AG09309 (cell line): ENCODE results near the gene TNFSF8.

Source experiments
- DNase-seq: peaks from one replicate; pipeline ENCODE4 v3.0.0-alpha.2; 2010; ENCODE audit warnings: low read depth
- H3K4me3 ChIP-seq: 2 replicates; pipeline ENCODE4 v1.5.1; 2011; ENCODE audit warnings: mild to moderate bottlenecking, low read depth, low read length, moderate library complexity; ENCODE audit not compliant: control insufficient read depth
- CTCF ChIP-seq: IDR thresholded peaks from 2 replicates; pipeline ENCODE4 v1.5.1; 2011; ENCODE audit warnings: mild to moderate bottlenecking, low read depth, low read length, inconsistent platforms; ENCODE audit not compliant: insufficient read depth, control insufficient read depth; ENCODE audit errors: missing control alignments

TNFSF8 gene

GRCh38 chr9:114962809-114963208 is 32.4 kb upstream of the TNFSF8 start:
- DNase-seq: no peak
- TF ChIP-seq CTCF: no peak
- H3K4me3 ChIP-seq: no peak overlapping the region

GRCh38 chr9:114960276-114960675 is 29.9 kb upstream of the TNFSF8 start:
- no peak for TF ChIP-seq CTCF
- no peak for DNase-seq
- no peak overlapping the region for H3K4me3 ChIP-seq

GRCh38 chr9:114958844-114959235 is 28.4 kb upstream of the TNFSF8 start:
- H3K4me3 ChIP-seq: no peak overlapping the region
- no peak for DNase-seq
- no peak for TF ChIP-seq CTCF

- no peak for DNase-seq
Observed at GRCh38 chr9:114958021-114958843, 27.8 kb upstream of the TNFSF8 start.

GRCh38 chr9:114957558-114957957 is 27.2 kb upstream of the TNFSF8 start:
- no peak overlapping the region for H3K4me3 ChIP-seq
- TF ChIP-seq CTCF: no peak
- DNase-seq: no peak

More at GRCh38 chr9:114958021-114958843, 27.8 kb upstream of the TNFSF8 start:
- no peak overlapping the region for H3K4me3 ChIP-seq
- TF ChIP-seq CTCF: no peak

GRCh38 chr9:114954956-114955582 is 24.7 kb upstream of the TNFSF8 start:
- no peak overlapping the region for H3K4me3 ChIP-seq
- DNase-seq: no peak
- no peak for TF ChIP-seq CTCF
